SK-N-SH treated with all-trans-retinoic acid at 6 μM for 48 hours (cell line): ENCODE data around the gene IRF2BPL.

Experiments used
- CREB5 ChIP-seq: fragments of 250-450 bp; sonication (Bioruptor Pico); IDR thresholded peaks from 2 replicates; pipeline ENCODE4 v1.5.1; 2020; ENCODE audit warnings: low read depth, mild to moderate bottlenecking, moderate library complexity
- ESRRG ChIP-seq: fragments of 250-450 bp; sonication (Bioruptor Pico); IDR thresholded peaks from 2 replicates; pipeline ENCODE4 v1.6.1; 2021; ENCODE audit warnings: mild to moderate bottlenecking
- POU6F1 ChIP-seq: fragments of 250-450 bp; sonication (Bioruptor Pico); IDR thresholded peaks from 2 replicates; pipeline ENCODE4 v1.8.0; 2021; ENCODE audit warnings: low read depth, mild to moderate bottlenecking, moderate library complexity, borderline replicate concordance
- ZFP30 ChIP-seq: fragments of 450-650 bp; formaldehyde crosslinking; IDR thresholded peaks from 2 replicates; pipeline ENCODE4 v1.5.0; 2022; ENCODE audit warnings: mild to moderate bottlenecking, moderate library complexity
- ZNF565 ChIP-seq: fragments of 450-650 bp; formaldehyde crosslinking; conservative IDR thresholded peaks from 2 replicates; pipeline ENCODE4 v1.5.0; 2020; ENCODE audit warnings: low read depth, mild to moderate bottlenecking, moderate library complexity

GRCh38 chr14:76993752-76994151, 34.8 kb downstream of the IRF2BPL start:
- TF ChIP-seq ESRRG (CRISPR knock-in tag) (no peak), CREB5 (CRISPR knock-in tag) (no peak), ZFP30 (no peak), POU6F1 (no peak), ZNF565 (CRISPR knock-in tag) (no peak)
